CD14-positive monocyte (primary cell): Measurements from ENCODE around the gene TEX29. TPM values are rescaled to one million over a fixed set of nuclear protein-coding genes. Genes with fewer than 3 reads are reported as not detected.

Experiments used
- DNase-seq, 3 donors: peaks; one replicate each; pipeline ENCODE4 v3.0.0-alpha.2; 2011 to 2022
- H2AFZ ChIP-seq: 2 replicates; pipeline ENCODE4 v1.6.0; 2012; ENCODE audit warnings: mild to moderate bottlenecking, low read depth, low read length, inconsistent platforms; ENCODE audit not compliant: insufficient read depth, poor library complexity, severe bottlenecking
- H3K27ac ChIP-seq, 2 donors: 1 replicate in 1 of 2; 2 replicates in 1 of 2; pipeline ENCODE4 v1.5.1; 2012 to 2013; ENCODE audit warnings: low read length in 2 of 2, control low read depth in 1 of 2, inconsistent platforms in 1 of 2, low read depth in 1 of 2, mild to moderate bottlenecking in 1 of 2
- H3K27me3 ChIP-seq, 2 donors: one replicate each; pipeline versions ENCODE4 v1.6.0 to v1.6.1; 2011 to 2013; ENCODE audit warnings: low read length in 2 of 2; ENCODE audit not compliant: control insufficient read depth in 2 of 2, insufficient read depth in 2 of 2
- H3K36me3 ChIP-seq, 2 donors: replicated peaks in 1 of 2; 1 replicate in 1 of 2; 2 replicates in 1 of 2; pipeline versions ENCODE4 v1.5.1 to v1.6.1; 2012 to 2013; ENCODE audit warnings: low read length in 2 of 2, control low read depth in 1 of 2, inconsistent platforms in 1 of 2, mild to moderate bottlenecking in 1 of 2; ENCODE audit not compliant: insufficient read depth in 2 of 2, control insufficient read depth in 1 of 2
- H3K4me1 ChIP-seq, 2 donors: 1 replicate in 1 of 2; 2 replicates in 1 of 2; pipeline versions ENCODE4 v1.5.1 to v1.6.1; 2012 to 2013; ENCODE audit warnings: low read length in 2 of 2, control low read depth in 1 of 2, inconsistent platforms in 1 of 2, mild to moderate bottlenecking in 1 of 2, moderate library complexity in 1 of 2; ENCODE audit not compliant: insufficient read depth in 2 of 2, control insufficient read depth in 1 of 2
- H3K4me2 ChIP-seq: replicated peaks from 2 replicates; pipeline ENCODE3; 2012; ENCODE audit warnings: low read length, moderate library complexity, mild to moderate bottlenecking; ENCODE audit not compliant: poor library complexity, severe bottlenecking; ENCODE audit errors: extremely low read depth
- H3K4me3 ChIP-seq, 3 experiments: fragments of 200-600 bp in 1 of 3; sonication (generic) in 1 of 3; replicated peaks in 1 of 3; 1 replicate in 2 of 3; 2 replicates in 1 of 3; pipeline ENCODE4 v1.5.1; 2011 to 2013; ENCODE audit warnings: low read length in 3 of 3, mild to moderate bottlenecking in 3 of 3, control low read depth in 2 of 3, low read depth in 2 of 3, inconsistent platforms in 1 of 3, moderate library complexity in 1 of 3
- H3K79me2 ChIP-seq: 2 replicates; pipeline ENCODE4 v1.6.0; 2012; ENCODE audit warnings: mild to moderate bottlenecking, control low read depth, inconsistent platforms, low read length, moderate library complexity; ENCODE audit not compliant: insufficient read depth
- H3K9ac ChIP-seq: 2 replicates; pipeline ENCODE4 v1.6.0; 2017; ENCODE audit warnings: low read length, mild to moderate bottlenecking; ENCODE audit not compliant: insufficient read depth, poor library complexity, severe bottlenecking
- H3K9me3 ChIP-seq, 2 donors: replicated peaks in 1 of 2; 1 replicate in 1 of 2; 2 replicates in 1 of 2; pipeline versions ENCODE4 v1.5.1 to v1.6.1; 2012 to 2013; ENCODE audit warnings: low read length in 2 of 2, control low read depth in 1 of 2; ENCODE audit not compliant: control insufficient read depth in 1 of 2, insufficient read depth in 1 of 2
- H4K20me1 ChIP-seq: 2 replicates; pipeline ENCODE4 v1.6.0; 2012; ENCODE audit warnings: mild to moderate bottlenecking, low read length, control low read depth, moderate library complexity; ENCODE audit not compliant: insufficient read depth
- H3K27ac Mint-ChIP-seq, 7 donors: one replicate each; pipeline ENCODE4 v1.8.0; 2020; ENCODE audit warnings: mild to moderate bottlenecking in 7 of 7, mixed read lengths in 7 of 7, moderate library complexity in 6 of 7, inconsistent platforms in 2 of 7
- H3K27me3 Mint-ChIP-seq, 3 donors: one replicate each; pipeline ENCODE4 v1.8.0; 2021 to 2022; ENCODE audit warnings: low read depth in 3 of 3, mild to moderate bottlenecking in 3 of 3, mixed read lengths in 3 of 3, moderate library complexity in 3 of 3, inconsistent platforms in 1 of 3
- H3K36me3 Mint-ChIP-seq, 2 donors: one replicate each; pipeline ENCODE4 v1.8.0; 2020; ENCODE audit warnings: mixed read lengths in 2 of 2, inconsistent platforms in 1 of 2, mild to moderate bottlenecking in 1 of 2
- H3K4me1 Mint-ChIP-seq: one replicate; pipeline ENCODE4 v1.8.0; 2020; ENCODE audit warnings: mild to moderate bottlenecking, mixed read lengths
- H3K4me3 Mint-ChIP-seq, 2 donors: one replicate each; pipeline ENCODE4 v1.8.0; 2020; ENCODE audit warnings: mild to moderate bottlenecking in 2 of 2, mixed read lengths in 2 of 2, moderate library complexity in 1 of 2
- H3K9me3 Mint-ChIP-seq, 7 donors: one replicate each; pipeline ENCODE4 v1.8.0; 2020 to 2022; ENCODE audit warnings: mixed read lengths in 7 of 7, mild to moderate bottlenecking in 6 of 7, moderate library complexity in 6 of 7, inconsistent platforms in 2 of 7
- CTCF ChIP-seq: fragments of 200-600 bp; IDR thresholded peaks from one replicate; pipeline ENCODE4 v1.8.0; 2022; ENCODE audit warnings: antibody characterized with exemption, mild to moderate bottlenecking
- WGBS: methylation state at CpG from one replicate; pipeline ENCODE4 v1.1.5; 2013; ENCODE audit warnings: missing lambda C conversion rate; ENCODE audit not compliant: insufficient coverage; 5-methylcytosine and 5-hydroxymethylcytosine counted together
- intact Hi-C, 2 donors: fragments of 100-400 bp; cut with micrococcal nuclease; formaldehyde crosslinking; loops; one replicate each; pipeline versions ENCODE4 v1.15.0 to v1.15.1; 2023
- polyA plus RNA-seq, 3 donors: library from polyadenylated mRNA; depleted of rRNA in 1 of 3; unstranded in 2 of 3; stranded (reverse) in 1 of 3; fragments of 300-500 nt in 2 of 3; fragments of >200 nt in 1 of 3; fragmentation: Illumina TruSeq in 2 of 3; gene quantifications; 1 replicate in 2 of 3; 2 replicates in 1 of 3; pipeline ENCODE4 v1.2.3, GENCODE V29; 2012 to 2021

TEX29 gene
- polyA plus RNA-seq, 3 donors, result 0.27 to 0.29 TPM; not detected in 1

GRCh38 chr13:111363121-111363520 is 42.7 kb downstream of the TEX29 start:
- WGBS, result 89% methylated on average over 11 of the region's 12 CpGs
- Mint-ChIP-seq H3K9me3 (peaks cover 0 to 3% (median 1%) of the 10 kb centered on the region in 7 donors), H3K4me3 (no peak overlapping the region), H3K27me3 (peaks cover 0 to 8% (median 2%) of the 10 kb centered on the region in 3 donors), H3K4me1 (no peaks in the 10 kb centered on the region), H3K27ac (no peak overlapping the region), H3K36me3 (no peaks in the 10 kb centered on the region)
- H3K79me2 ChIP-seq, result no peaks in the 10 kb centered on the region
- no peaks in the 10 kb centered on the region for H3K4me1 ChIP-seq
- no peak overlapping the region for H2AFZ ChIP-seq
- H4K20me1 ChIP-seq, result no peaks in the 10 kb centered on the region
- H3K27ac ChIP-seq, result no peak overlapping the region
- H3K27me3 ChIP-seq, result no peaks in the 10 kb centered on the region
- H3K4me2 ChIP-seq, result no peak overlapping the region
- no peak for DNase-seq
- H3K36me3 ChIP-seq, result no peaks in the 10 kb centered on the region
- intact Hi-C loops, result no loop called here
- no peak overlapping the region for H3K4me3 ChIP-seq
- no peak overlapping the region for H3K9ac ChIP-seq
- no peak for TF ChIP-seq CTCF
- no peaks in the 10 kb centered on the region for H3K9me3 ChIP-seq

DNA sequence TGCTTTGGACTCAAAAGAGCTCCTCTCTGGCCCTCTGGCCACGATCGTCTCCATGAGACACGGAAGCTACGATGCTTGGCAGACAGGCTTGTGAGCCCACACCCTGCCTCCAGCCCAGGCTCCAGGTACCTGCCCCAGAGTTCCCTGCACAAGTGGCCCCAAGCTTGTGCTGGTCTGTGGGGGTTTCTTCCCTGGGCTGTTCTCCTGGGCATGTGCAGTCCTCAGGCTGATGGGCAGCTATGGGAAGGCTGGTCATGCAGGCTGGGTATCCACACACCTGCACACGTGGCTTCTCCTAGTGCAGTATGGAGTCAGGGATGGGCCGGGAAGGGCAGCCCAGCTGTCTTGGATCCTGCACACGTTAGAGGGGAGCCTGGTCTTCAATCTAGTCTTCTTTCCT is 43.1 kb downstream of the TEX29 start:
- Mint-ChIP-seq H3K27ac (no peak overlapping the region), H3K4me1 (no peaks in the 10 kb centered on the region), H3K27me3 (peaks cover 0 to 8% (median 2%) of the 10 kb centered on the region in 3 donors), H3K9me3 (peaks cover 0 to 3% (median 2%) of the 10 kb centered on the region in 7 donors), H3K4me3 (no peak overlapping the region), H3K36me3 (no peaks in the 10 kb centered on the region)
- Histone ChIP-seq H2AFZ (no peak overlapping the region), H3K27ac (no peak overlapping the region), H3K4me3 (no peak overlapping the region), H3K79me2 (no peaks in the 10 kb centered on the region), H3K9me3 (no peaks in the 10 kb centered on the region), H3K27me3 (no peaks in the 10 kb centered on the region), H3K36me3 (no peaks in the 10 kb centered on the region), H3K4me1 (no peaks in the 10 kb centered on the region), H3K4me2 (no peak overlapping the region), H3K9ac (no peak overlapping the region), H4K20me1 (no peaks in the 10 kb centered on the region)
- no peak for DNase-seq
- 94% methylated on average over 5 of the region's 7 CpGs for WGBS
- intact Hi-C loops, result no loop called here
- no peak for TF ChIP-seq CTCF
